ENCODE data around the gene SRRD.
"Not testable (repeated sequence)": the region's sequence is repeated elsewhere in the genome, so short reads cannot be mapped to it uniquely, and the experiment has no call there.

The SRRD gene, protein sequence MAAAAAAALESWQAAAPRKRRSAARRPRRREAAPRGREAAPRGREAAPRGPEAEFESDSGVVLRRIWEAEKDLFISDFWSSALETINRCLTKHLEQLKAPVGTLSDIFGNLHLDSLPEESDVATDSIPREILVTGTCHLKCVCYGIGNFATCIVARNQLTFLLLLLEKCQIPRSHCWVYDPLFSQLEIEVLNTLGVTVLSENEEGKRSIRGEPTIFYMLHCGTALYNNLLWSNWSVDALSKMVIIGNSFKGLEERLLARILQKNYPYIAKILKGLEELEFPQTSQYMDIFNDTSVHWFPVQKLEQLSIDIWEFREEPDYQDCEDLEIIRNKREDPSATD

GRCh38 chr22:26483439-26484359 is at the start of gene SRRD, which contains the start of gene HPS4:
Gene SRRD, plus strand, starts transcription at chr22:26483877. Its CDS starts 14 bp downstream, at chr22:26483891.
Gene HPS4, minus strand, starts transcription at chr22:26483783. Its CDS starts 2,021 bp downstream, at chr22:26481762.
- peak; percentile 79 to 87 for DNase-seq (ENCODE audit: extremely low read depth in 1 of 2, low read depth in 1 of 2)

DNA sequence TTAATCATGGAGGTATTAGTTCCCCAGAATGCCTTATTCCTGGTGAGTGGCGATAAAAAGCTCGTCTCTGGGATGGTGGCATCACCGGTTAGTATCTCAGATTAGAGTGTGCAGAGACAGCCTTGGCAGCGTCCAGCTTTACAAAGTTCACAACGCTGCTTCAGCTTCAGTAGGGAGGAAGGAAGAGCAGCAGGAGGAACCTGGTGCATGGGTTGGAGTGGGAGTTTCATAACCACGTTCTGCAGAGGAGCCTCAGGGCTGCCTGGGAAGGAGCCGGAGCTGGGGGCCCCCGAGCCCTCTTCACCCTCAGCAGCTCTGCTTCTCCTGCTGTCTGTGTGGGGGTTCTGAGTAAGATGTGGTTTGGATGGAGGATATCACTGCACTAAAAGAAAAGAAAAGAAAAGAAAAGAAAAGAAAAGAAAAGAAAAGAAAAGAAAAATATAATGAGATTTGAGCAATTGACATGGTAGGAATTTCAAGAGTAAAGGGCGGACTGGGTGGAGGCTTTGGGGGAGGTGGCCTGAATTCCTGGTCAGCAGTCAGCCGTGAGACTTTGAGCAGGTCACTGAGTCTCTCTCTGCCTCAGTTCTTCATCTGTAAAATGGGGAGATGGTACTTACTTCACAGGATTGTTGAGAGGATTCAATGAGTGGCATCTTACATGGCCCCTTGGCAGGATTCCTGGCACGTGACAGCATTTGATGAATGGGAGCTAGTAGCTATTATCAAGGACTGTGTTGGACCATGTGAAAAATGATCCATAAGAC is 48.2 kb upstream of the SRRD start:
- DNase-seq (ENCODE audit: extremely low read depth in 1 of 2, low read depth in 1 of 2), result no peak

DNA sequence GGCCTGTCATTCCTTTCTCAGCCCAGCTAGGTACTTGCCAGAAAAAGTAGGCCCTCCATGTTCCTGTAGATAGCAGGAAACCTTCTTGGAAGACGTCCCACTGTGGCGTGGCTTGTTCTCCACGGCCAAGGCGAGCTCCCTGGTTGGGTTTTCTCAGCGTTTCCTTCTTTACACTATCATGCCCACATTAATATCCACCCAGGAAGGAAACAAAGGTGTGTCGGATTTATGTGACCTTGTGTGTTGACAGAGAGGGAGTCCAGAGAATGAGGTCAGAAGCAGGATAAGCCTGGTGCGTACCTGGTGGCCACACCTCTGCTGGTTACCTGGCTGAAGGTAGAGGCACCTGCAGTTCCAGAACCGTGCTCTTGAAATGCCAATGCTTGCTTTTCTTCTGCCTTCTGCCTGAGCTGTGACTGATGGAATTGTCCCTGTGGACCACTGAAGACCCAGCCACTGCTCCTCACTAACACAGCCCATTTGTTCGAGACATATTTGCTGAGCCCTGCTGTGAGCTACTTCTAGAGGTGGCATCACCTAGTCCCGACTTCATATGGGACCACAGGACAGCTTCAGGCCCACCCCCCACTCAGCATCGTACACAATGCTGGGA is 46.7 kb upstream of the SRRD start:
- no peak for DNase-seq (ENCODE audit: extremely low read depth in 1 of 2, low read depth in 1 of 2)

DNA sequence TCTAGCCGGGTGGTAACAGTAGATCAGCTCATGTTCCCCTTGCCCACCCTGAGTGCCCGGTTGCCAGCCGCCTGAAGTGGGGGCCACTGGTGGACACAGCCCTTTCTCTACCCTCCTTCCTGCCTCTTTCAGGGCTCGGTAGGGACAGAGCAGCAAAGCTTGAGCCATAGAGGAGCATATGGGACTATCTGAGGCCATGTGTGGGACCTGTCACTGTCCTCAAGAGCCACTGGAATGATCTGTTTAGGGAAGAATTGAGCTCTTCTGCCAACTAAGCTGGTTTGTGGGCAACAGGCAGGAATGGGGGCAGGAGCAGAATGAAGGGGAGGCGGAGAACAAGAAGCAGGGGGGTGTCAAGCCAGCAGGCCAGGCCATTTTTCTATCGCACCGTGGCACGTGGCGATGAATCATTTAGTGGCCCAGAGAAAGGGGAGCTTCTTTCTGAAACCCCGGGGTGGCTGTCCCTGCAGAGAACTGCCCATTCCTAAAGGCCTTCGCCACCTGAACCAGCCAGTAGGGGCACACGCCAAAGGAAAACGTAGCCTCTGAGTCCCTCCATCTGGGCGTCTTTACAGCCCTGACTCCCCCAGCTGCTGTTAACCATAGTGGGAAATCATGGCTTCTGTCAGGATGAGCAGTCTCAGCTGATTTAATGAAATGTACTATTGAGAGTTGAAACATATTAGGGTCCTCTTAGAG is 45.8 kb upstream of the SRRD start:
- no peak for DNase-seq (ENCODE audit: extremely low read depth in 1 of 2, low read depth in 1 of 2)

DNA sequence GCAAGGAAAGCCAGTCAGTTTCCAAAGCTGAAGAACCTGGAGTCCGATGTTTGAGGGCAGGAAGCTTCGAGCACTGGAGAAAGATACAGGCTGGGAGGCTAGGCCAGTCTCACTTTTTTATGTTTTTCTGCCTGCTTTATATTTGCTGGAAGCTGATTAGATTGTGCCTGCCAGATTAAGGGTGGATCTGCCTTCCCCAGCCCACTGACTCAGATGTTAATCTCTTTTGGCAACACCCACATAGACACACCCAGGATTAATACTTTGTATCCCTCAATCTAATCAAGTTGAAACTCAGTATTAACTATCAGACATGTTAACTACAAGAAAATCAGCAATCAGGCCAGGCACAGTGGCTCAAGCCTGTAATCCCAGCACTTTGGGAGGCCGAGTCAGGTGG is 44.9 kb upstream of the SRRD start:
- not testable (repeated sequence) for DNase-seq (ENCODE audit: extremely low read depth in 1 of 2, low read depth in 1 of 2)

DNA sequence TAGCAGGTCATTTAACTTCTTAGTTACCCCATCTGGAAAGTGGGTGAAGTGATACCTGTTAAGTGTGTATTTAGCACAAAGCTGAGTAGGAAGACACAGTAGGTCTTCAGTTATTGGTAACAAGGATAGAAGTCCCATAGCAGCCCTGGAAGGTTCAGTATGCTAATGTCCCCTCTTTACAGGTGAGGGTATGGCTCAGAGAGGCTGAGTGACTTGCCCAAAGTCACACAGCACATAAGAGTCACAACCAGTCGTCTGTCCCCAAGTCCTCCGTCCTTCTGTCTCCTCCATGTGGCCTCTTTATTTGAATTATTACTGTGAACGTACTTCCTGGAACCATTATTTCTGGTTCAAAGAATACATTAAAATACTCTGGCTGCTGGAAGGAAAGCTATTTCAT is 44.1 kb upstream of the SRRD start:
- DNase-seq (ENCODE audit: extremely low read depth in 1 of 2, low read depth in 1 of 2), result no peak

GRCh38 chr22:26442086-26442756 is 41.5 kb upstream of the SRRD start:
- DNase-seq (ENCODE audit: extremely low read depth in 1 of 2, low read depth in 1 of 2), result no peak

DNA sequence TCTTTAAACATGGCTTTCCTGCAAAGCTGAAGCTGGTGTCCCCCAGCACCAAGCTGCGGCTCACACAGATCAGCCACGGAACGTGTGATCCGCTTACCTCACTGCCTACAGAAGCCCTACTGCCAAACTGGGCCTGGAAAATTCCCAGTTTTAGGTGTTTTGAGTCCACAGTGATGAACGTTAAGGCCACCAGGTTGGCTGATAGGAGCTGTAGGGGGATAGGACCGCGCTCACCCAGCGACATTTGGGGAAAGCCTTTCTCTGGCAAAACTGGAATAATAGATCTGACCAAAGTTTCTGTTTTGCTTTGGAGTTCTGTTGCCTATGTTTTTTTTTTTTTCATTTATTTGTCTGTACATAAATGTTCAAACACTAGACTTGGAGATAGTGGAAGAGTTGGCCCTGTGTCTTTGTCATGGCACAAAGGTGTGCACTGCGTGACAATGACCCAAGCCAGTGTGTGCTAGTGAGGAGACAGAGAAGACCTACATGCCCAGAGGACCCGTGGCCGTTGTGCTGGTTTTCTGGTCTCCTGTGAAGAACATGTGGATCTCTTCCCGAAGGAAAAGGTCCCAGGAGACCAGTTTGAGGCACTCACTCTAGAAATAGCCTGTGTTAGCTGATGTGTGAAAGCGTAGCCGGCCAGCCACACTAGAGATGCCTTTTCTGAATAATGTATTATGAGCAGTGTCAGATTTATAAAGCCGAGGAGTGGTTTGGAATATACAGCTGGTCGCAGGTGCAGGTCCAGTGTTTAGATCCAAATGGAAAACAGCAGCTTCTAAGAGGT is 39.6 kb upstream of the SRRD start:
- DNase-seq (ENCODE audit: extremely low read depth in 1 of 2, low read depth in 1 of 2), result no peak

- DNase-seq (ENCODE audit: extremely low read depth in 1 of 2, low read depth in 1 of 2), result no peak
Measured at GRCh38 chr22:26444777-26445176, 38.9 kb upstream of the SRRD start.

- DNase-seq (ENCODE audit: extremely low read depth in 1 of 2, low read depth in 1 of 2), result no peak
Measured at GRCh38 chr22:26445577-26446275, 38.0 kb upstream of the SRRD start.

GRCh38 chr22:26446808-26447515 is 36.7 kb upstream of the SRRD start:
- no peak for DNase-seq (ENCODE audit: extremely low read depth in 1 of 2, low read depth in 1 of 2)

- DNase-seq (ENCODE audit: extremely low read depth in 1 of 2, low read depth in 1 of 2), result no peak
Measured at GRCh38 chr22:26447584-26448329, 35.9 kb upstream of the SRRD start.

GRCh38 chr22:26448334-26448733 is 35.3 kb upstream of the SRRD start:
- no peak for DNase-seq (ENCODE audit: extremely low read depth in 1 of 2, low read depth in 1 of 2)

- no peak for DNase-seq (ENCODE audit: extremely low read depth in 1 of 2, low read depth in 1 of 2)
Measured at GRCh38 chr22:26448941-26449340, 34.7 kb upstream of the SRRD start.

- no peak for DNase-seq (ENCODE audit: extremely low read depth in 1 of 2, low read depth in 1 of 2)
Measured at GRCh38 chr22:26450453-26451185, 33.1 kb upstream of the SRRD start.
